MCF 10A (cell line): ENCODE data around the gene COA8. TPM values are rescaled to one million over a fixed set of nuclear protein-coding genes. Genes with fewer than 3 reads are reported as not detected.

Experiments used
- BruUV-seq: library from RNA; stranded (reverse); fragments of 400-500 nt; replicated peaks from 2 replicates; lab custom pipeline; 2021; lab: Mats Ljungman, UMichigan
- CTCF ChIA-PET: fragments of 300-600 bp; sonication (Branson Sonifier 250); formaldehyde crosslinking; extraction: SDS; loops from one replicate; lab custom pipeline; 2021; ENCODE audit warnings: antibody characterized with exemption, inconsistent platforms; lab: Yijun Ruan, JAX
- POLR2A ChIA-PET: fragments of 300-600, 350-650 bp; sonication (Branson Sonifier 250); formaldehyde crosslinking; extraction: SDS; loops from one replicate; lab custom pipeline; 2020; ENCODE audit warnings: antibody characterized with exemption, inconsistent platforms; lab: Yijun Ruan, JAX
- DNase-seq: peaks from one replicate; pipeline ENCODE4 v3.0.0-alpha.2; 2018; ENCODE audit not compliant: unreplicated experiment
- H3K27ac Mint-ChIP-seq: one replicate; pipeline ENCODE4 v1.8.0; 2022; ENCODE audit warnings: mild to moderate bottlenecking, low read depth, mixed read lengths; ENCODE audit not compliant: unreplicated experiment
- H3K27me3 Mint-ChIP-seq: one replicate; pipeline ENCODE4 v1.8.0; 2022; ENCODE audit warnings: mixed read lengths; ENCODE audit not compliant: insufficient read depth, unreplicated experiment
- H3K36me3 Mint-ChIP-seq: one replicate; pipeline ENCODE4 v1.8.0; 2022; ENCODE audit warnings: mild to moderate bottlenecking, moderate library complexity, mixed read lengths; ENCODE audit not compliant: insufficient read depth, unreplicated experiment
- H3K4me1 Mint-ChIP-seq: one replicate; pipeline ENCODE4 v1.8.0; 2022; ENCODE audit warnings: mixed read lengths; ENCODE audit not compliant: insufficient read depth, unreplicated experiment
- H3K4me3 Mint-ChIP-seq: one replicate; pipeline ENCODE4 v1.8.0; 2022; ENCODE audit warnings: mild to moderate bottlenecking, moderate library complexity, mixed read lengths; ENCODE audit not compliant: unreplicated experiment
- H3K9me3 Mint-ChIP-seq: one replicate; pipeline ENCODE4 v1.8.0; 2022; ENCODE audit warnings: mixed read lengths; ENCODE audit not compliant: unreplicated experiment
- intact Hi-C: fragments of 100-400 bp; cut with micrococcal nuclease; formaldehyde crosslinking; loops from 2 replicates; pipeline ENCODE4 v1.14.1; 2022
- total RNA-seq: library from RNA; stranded (reverse); gene quantifications from 2 replicates; pipeline ENCODE4 v1.2.3, GENCODE V29; 2022
- TF ChIP-seq, protein P1 (sequence below): fragments of 200-600 bp; IDR thresholded peaks from one replicate; pipeline ENCODE4 v1.8.0; 2022; ENCODE audit warnings: antibody characterized with exemption, mild to moderate bottlenecking; ENCODE audit not compliant: unreplicated experiment

COA8 gene
- total RNA-seq, 1 experiment from 2014 or later, result 68.9 TPM

DNA sequence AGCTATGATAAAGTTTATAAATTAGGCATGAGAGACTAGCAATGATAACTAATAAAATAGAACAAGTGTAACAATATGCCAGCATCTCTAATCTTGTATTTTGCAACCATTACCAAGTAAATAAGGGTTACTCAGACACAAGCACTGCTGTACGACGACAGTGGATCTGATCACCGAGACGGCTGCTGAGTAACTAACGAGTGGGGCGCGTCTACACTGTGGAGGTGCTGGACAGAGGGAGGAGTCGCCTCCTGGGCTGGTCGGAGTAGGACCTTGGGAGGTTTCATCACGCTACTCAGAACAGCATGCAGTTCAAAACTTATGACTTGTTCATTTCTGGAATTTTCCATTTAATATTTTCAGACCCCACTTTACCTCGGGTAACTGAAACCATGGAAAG, 18.4 kb downstream of the COA8 start:
- Mint-ChIP-seq H3K27me3 (no peaks in the 10 kb centered on the region), H3K4me1 (peaks cover 15% of the 10 kb centered on the region), H3K4me3 (no peak overlapping the region), H3K27ac (no peak overlapping the region), H3K9me3 (no peaks in the 10 kb centered on the region), H3K36me3 (peaks cover 63% of the 10 kb centered on the region)
- CTCF ChIA-PET, result interaction anchor here (0.6 kb wide), 1 partner anchor 11 kb away, joined by 4 read pairs; no protein-coding TSS in a partner anchor
- intact Hi-C loops, result no loop called here
- POLR2A ChIA-PET, result interaction anchor here (0.6 kb wide), 1 partner anchor 302 kb away, joined by 3 read pairs; no protein-coding TSS in a partner anchor
- no TSS peak for BruUV-seq
- DNase-seq, result no peak
- TF ChIP-seq, protein P1, sequence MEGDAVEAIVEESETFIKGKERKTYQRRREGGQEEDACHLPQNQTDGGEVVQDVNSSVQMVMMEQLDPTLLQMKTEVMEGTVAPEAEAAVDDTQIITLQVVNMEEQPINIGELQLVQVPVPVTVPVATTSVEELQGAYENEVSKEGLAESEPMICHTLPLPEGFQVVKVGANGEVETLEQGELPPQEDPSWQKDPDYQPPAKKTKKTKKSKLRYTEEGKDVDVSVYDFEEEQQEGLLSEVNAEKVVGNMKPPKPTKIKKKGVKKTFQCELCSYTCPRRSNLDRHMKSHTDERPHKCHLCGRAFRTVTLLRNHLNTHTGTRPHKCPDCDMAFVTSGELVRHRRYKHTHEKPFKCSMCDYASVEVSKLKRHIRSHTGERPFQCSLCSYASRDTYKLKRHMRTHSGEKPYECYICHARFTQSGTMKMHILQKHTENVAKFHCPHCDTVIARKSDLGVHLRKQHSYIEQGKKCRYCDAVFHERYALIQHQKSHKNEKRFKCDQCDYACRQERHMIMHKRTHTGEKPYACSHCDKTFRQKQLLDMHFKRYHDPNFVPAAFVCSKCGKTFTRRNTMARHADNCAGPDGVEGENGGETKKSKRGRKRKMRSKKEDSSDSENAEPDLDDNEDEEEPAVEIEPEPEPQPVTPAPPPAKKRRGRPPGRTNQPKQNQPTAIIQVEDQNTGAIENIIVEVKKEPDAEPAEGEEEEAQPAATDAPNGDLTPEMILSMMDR, result no peak

DNA sequence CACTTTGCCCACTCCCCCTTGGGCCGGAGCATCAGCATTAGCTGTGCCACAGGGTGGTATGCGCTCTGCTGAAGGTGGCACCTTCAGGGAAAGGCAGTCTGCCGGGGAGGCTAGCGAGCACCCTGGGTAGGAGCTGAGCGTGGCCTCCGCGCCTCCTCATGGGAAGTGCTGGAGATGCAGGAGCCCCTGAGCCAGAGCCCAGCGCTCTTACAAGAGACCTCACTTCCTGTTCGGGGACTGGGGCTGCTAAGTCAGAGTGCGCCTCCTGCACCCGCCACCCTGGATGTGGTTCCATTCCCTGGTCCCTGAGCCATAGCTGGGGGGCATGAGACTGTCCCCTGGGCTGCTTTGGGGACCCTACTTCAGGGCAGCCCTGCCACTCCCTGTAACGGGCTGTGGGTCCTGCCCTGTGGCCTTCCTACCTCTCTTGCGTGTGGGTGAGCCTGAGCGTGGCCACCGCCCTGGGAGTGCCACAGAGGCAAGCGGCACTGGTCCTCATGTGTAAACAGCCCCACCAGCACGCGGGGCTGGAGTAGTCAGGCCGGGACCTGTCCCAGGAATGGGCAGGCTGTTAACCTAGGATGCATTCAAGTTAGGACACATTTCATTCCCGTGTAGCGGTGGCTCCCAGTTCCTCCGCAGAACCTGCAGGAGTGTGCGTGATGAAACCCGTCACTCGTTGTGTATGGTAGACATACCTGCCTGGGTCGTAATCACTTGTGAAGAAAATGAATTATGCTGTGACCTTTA, 19.4 kb downstream of the COA8 start:
- POLR2A ChIA-PET, result no interaction called here
- H3K27me3 Mint-ChIP-seq, result no peaks in the 10 kb centered on the region
- intact Hi-C loops, result no loop called here
- TF ChIP-seq, protein P1, result no peak
- BruUV-seq, result no TSS peak
- H3K36me3 Mint-ChIP-seq, result peaks cover 57% of the 10 kb centered on the region
- H3K4me1 Mint-ChIP-seq, result peaks cover 6% of the 10 kb centered on the region
- H3K27ac Mint-ChIP-seq, result no peak overlapping the region
- no peak overlapping the region for H3K4me3 Mint-ChIP-seq
- CTCF ChIA-PET, result interaction anchor here (0.6 kb wide), 1 partner anchor 10 kb away, joined by 4 read pairs; no protein-coding TSS in a partner anchor
- DNase-seq, result peak; percentile 24
- H3K9me3 Mint-ChIP-seq, result no peaks in the 10 kb centered on the region

DNA sequence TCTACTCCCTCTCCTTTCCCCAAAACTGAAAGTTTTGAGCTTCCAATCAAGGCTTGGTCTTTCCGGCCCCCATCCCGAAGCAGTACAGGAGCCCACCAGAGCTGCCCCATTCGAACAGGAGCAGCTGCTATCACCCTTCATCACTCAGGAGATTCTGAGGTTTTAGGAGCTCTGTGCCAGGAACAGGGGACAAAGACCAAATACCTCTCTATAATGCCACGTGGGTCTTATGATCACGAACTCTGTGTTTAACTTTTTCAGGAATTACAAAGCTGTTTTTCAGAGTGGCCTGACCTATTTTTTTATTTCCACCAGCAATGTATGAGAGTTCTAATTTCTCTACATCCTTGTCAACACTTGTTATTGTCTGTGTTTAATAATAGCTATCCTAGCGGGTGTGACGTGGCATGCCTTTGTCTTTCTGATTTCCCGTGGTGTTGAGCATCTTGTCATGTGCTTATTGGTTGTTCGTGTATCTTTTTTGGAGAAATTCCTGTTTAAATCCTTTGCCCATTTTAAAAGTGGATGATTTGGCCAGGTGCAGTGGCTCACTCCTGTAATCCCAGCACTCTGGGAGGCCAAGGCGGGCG, 21.7 kb downstream of the COA8 start:
- DNase-seq, result no peak
- Mint-ChIP-seq H3K9me3 (no peaks in the 10 kb centered on the region), H3K27ac (no peak overlapping the region), H3K4me3 (no peak overlapping the region), H3K27me3 (no peaks in the 10 kb centered on the region), H3K4me1 (peaks cover 5% of the 10 kb centered on the region), H3K36me3 (peaks cover 56% of the 10 kb centered on the region)
- TF ChIP-seq, protein P1, result no peak
- ChIA-PET CTCF (no interaction called here), POLR2A (interaction anchor here (0.6 to 1.2 kb wide), 2 partner anchors 10 to 11 kb away, joined by 3 read pairs; no protein-coding TSS in a partner anchor)
- BruUV-seq, result no TSS peak
- intact Hi-C loops, result no loop called here

DNA sequence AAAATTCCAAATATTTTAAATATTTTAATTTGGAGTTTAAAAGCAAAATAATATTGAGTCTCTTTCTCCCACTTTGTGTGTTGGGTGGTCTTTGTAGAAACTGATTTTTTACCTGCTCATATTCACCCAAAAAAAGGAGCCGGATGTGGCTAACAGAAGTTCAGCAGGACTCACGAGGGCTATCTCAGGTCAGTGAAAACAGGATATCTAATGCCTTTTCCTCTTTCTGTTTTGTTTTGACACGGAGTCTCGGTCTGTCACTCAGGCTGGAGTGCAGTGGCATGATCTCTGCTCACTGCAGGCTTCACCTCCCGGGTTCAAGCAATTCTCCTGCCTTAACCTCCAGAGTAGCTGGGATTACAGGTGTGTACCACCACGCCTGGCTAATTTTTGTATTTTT, 30.8 kb downstream of the COA8 start:
- DNase-seq, result no peak
- Mint-ChIP-seq H3K27ac (no peak overlapping the region), H3K4me3 (no peak overlapping the region), H3K27me3 (no peaks in the 10 kb centered on the region), H3K4me1 (peaks cover 5% of the 10 kb centered on the region), H3K36me3 (peaks cover 20% of the 10 kb centered on the region), H3K9me3 (no peaks in the 10 kb centered on the region)
- ChIA-PET POLR2A (no interaction called here), CTCF (interaction anchor here (0.6 to 0.7 kb wide), 2 partner anchors 30 to 210 kb away, joined by 3 read pairs; no protein-coding TSS in a partner anchor)
- TF ChIP-seq, protein P1, result no peak
- BruUV-seq, result no TSS peak
- intact Hi-C loops, result no loop called here
